Activated naive CD4-positive, alpha-beta T cell treated with anti-CD3 and anti-CD28 coated beads, Interleukin-2, amount 50 U/mL, for 72 hours (primary cell): ENCODE data around the gene EDARADD. TPM values are rescaled to one million over a fixed set of nuclear protein-coding genes. Genes with fewer than 3 reads are reported as not detected.

Experiments
- ATAC-seq, 2 donors: fragments of 150-1000 bp; cut with Tn5 transposase; 2 replicates each; pipeline ENCODE4 v1.10.0; 2021; ENCODE audit warnings: mild to moderate bottlenecking in 2 of 2, moderate library complexity in 2 of 2
- DNase-seq, 2 donors: peaks; one replicate each; pipeline ENCODE4 v3.0.0; 2021 to 2022; ENCODE audit warnings: low spot score in 2 of 2
- H3K27ac Mint-ChIP-seq, 2 donors: one replicate each; pipeline ENCODE4 v1.8.0; 2022; ENCODE audit warnings: mild to moderate bottlenecking in 2 of 2, mixed read lengths in 2 of 2
- H3K36me3 Mint-ChIP-seq, 2 donors: one replicate each; pipeline ENCODE4 v1.8.0; 2022; ENCODE audit warnings: mixed read lengths in 2 of 2
- H3K9me3 Mint-ChIP-seq, 2 donors: one replicate each; pipeline ENCODE4 v1.8.0; 2022; ENCODE audit warnings: mixed read lengths in 2 of 2
- total RNA-seq, 2 donors: library from RNA; stranded (reverse); gene quantifications; one replicate each; pipeline ENCODE4 v1.2.3, GENCODE V29; 2022

Gene EDARADD
- total RNA-seq, 2 donors from 2014 or later = 0.60 to 1.6 TPM

DNA sequence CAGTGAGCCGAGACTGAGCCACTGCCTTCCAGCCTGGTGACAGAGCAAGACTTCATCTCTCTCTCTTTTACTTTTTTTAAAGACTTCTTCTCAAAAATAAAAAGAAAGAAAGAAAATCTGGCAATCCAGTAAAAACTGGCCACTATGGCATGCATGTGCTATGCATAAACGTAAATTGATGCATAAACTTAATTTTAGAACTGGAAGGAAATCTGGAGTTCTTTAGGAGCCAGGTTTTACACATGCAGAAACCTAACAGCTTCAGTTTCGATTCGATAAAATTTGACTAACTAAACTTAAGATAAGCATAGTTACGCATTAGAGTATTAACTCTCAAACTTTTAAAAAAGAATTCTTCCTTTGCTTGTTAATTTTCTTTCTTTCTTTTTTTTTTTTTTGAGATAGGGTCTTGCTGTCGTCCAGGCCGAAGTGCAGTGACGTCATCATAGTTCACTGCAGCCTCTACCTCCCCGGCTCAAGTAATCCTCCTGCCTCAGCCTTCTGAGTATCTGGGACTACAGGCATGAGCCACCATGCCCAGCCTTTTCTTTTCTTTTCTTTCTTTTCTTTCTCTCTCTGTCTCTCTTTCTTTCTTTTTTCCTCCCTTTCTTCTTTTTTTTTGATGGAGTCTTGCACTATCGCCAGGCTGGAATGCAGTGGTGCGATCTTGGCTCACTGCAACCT is 117.8 kb downstream of the EDARADD start:
- no peaks in the 10 kb centered on the region for H3K36me3 Mint-ChIP-seq
- peaks cover 0 to 4% of the 10 kb centered on the region in 2 donors for H3K9me3 Mint-ChIP-seq
- ATAC-seq = no peak
- DNase-seq = no peak
- no peak overlapping the region for H3K27ac Mint-ChIP-seq

DNA sequence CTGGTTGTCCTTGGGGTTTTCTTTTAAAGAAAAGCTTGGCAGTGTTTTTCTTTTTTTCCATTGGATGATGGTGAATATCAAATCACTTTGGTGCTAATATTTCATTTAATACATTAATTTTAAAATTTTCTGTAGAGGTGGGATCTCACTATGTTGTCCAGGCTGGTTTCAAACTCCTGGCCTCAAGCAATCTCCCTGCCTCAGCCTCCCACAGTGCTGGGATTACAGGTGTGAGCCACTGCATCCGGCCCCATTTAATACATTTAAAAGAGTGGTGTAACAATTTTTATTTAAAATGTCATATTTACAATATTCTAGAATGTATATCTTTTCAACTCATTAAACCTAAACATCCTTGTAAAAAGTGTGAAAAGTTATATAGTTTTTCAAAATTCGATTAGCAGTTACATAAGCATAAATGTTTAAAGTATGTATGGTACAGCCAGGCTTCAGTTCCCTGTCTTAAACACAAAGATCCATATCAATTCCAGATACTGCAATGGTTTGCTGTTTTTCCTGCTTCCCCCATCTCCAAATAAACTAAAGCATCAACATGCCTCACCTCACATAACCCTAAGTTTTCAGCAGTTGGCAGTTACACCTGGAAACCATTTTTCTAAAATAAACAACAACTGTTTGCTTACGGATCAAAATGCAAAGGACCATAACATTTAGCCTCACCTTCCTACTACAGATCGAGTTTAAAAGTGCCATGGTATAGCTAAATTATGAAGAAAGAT is 120.8 kb downstream of the EDARADD start:
- Mint-ChIP-seq H3K27ac (no peak overlapping the region), H3K9me3 (no peaks in the 10 kb centered on the region), H3K36me3 (no peaks in the 10 kb centered on the region)
- DNase-seq = no peak
- no peak for ATAC-seq

DNA sequence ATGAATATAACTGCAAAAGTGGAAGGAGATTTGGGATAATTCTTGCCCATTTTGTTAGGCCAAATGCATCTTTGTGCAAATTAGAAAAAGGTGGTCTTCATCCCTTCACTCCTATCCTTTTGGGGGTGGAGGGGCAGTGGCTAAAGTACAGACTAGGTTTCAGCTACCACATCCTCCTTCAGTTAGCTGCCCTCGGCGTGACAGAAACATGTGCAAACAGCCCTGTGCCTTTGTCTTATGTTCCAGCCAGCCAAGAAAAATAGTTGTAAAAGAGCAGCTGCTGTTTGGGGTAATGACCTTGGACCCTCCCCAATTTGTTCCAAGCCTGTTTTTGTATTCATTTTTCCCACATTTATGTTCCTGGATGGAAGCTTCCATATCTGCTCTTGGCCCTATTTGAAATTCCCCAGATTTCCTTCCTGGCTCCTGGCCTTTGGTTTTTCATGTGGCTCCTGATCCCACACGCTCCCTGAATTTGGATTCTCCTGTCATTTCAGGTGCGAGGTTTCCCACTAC is 121.4 kb downstream of the EDARADD start:
- H3K36me3 Mint-ChIP-seq = no peaks in the 10 kb centered on the region
- DNase-seq (no peak), ATAC-seq (no peak)
- peak overlapping the region in 1 of 2 donors; percentile 85 for H3K27ac Mint-ChIP-seq
- peaks cover 0 to under 1% of the 10 kb centered on the region in 2 donors for H3K9me3 Mint-ChIP-seq

DNA sequence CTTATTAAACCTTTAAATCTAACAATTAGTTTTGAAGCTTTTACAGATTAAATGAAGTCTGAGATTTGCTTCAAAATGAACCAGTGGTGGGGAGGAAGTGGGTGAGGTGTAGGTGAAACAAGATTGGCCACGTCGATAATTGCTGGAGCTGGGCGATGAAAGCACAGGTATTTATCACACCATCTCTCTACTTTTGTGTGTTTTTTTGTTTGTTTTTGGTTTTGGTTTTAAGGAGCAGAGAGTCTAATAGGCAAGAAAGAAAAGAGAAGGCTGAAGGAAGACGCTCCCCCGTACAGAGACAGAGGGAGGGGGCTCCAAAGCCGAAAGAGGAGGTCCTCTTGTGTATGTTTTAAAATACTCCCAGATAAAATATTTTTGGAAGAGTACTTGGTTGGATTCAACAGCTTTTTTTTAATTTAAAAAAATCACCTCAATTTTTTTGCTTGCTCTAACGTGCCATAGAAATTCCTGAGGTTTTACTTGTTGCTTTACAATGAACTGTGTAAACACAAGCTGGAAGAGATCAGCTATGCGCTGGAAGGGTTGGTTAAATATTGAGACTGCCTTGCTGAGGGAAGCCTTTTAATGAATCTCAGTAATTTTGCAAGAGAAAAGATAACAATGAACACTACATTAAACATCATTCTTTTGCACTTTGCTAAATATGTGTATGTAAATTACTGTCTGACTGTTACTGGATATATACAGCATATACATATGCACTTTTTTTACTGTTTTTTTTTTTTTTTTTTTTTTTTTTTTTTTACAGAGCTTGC is 123.0 kb downstream of the EDARADD start:
- Mint-ChIP-seq H3K9me3 (peaks cover 0 to 10% of the 10 kb centered on the region in 2 donors), H3K27ac (peak overlapping the region in 1 of 2 donors; percentile 85), H3K36me3 (no peaks in the 10 kb centered on the region)
- ATAC-seq = peak; percentile 71 to 78
- DNase-seq = no peak

DNA sequence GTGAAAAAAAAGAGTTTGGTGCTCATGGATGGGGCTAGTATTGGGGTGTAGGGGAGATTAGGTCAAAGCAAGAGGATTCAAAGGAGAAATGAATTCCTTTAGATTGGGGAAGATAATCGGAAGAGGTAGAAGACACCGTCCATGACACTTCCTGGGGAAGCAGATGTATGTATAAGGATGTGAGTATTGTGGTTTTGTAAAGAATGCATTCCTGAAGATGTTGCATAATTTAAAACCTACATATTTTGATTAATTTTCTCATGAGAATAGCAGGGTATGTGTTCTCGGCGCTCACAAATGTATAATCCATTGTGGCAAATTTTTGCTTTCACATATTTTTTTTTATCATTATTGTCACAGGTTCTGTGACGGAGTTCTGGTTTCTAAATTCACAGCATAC is 124.2 kb downstream of the EDARADD start:
- DNase-seq (no peak), ATAC-seq (no peak)
- Mint-ChIP-seq H3K9me3 (peaks cover 0 to 10% of the 10 kb centered on the region in 2 donors), H3K27ac (no peak overlapping the region), H3K36me3 (peaks cover 0 to 4% of the 10 kb centered on the region in 2 donors)

DNA sequence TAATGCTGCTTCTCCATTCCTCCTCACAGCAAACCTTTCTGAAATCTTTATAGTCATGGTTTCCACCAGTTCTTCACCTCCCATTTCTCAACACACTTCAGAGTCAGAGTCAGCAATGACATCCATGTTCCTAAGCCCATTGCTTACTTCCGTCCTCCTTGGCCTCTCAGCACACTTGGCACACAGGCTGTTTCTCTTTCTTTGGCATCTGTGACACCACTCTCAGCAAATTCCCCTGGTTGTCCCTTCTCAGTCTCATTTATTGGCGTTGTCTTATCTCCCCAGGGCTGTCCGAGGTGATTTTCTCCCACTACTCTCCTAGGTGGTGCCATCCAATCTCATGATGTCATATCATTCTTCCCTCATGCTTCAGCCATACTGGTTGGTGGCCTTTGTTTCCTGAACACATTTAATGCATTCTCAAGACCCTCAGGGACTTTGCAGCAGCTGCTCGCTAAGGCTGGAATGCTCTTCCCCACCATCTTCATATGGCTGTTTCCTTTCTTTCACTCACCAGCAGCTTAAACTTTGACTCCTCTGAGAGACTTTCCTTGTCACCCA is 126.4 kb downstream of the EDARADD start:
- Mint-ChIP-seq H3K9me3 (peaks cover 0 to 10% of the 10 kb centered on the region in 2 donors), H3K36me3 (peaks cover 11 to 13% of the 10 kb centered on the region in 2 donors), H3K27ac (no peak overlapping the region)
- ATAC-seq (no peak), DNase-seq (no peak)

DNA sequence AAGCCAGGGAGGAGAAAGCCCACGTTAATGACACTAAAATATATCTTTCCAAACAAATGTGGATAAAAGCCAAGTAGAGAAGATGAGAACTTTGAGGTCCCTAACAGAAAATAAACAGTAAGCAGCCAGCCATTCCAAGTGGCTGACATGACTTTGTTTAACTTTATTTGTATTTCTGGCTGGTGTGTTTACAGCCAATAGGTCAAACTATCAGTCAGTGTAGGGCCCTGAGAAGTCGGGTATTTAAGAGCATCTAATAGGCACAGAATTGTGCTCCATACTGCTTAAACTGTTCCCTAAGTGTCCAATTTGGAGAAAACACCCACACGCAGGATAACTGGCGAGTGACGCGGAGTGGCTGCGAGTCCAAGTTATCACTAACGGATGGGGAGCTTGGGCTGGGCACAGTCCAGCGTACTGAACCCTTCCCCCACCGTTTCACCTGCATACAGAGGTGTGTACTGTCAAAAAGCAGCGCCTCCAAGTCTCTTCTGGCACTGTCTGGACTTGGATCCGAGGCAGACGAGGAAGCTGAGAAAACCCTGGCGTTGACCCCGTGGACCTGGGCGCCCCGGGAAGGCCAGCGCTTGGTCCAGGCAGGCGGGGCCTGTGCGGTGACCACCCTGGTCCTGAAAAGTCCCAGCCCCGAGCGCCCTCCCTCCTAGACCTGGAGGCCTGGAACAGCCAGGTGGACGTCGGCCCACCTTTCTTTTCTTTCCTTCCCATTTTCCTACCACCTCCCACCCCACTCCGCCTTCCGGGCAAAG is 129.0 kb downstream of the EDARADD start:
- DNase-seq = no peak
- Mint-ChIP-seq H3K27ac (peak overlapping the region; percentile 99 to 100), H3K9me3 (peaks cover 0 to 10% of the 10 kb centered on the region in 2 donors), H3K36me3 (peaks cover 25 to 29% of the 10 kb centered on the region in 2 donors)
- no peak for ATAC-seq

DNA sequence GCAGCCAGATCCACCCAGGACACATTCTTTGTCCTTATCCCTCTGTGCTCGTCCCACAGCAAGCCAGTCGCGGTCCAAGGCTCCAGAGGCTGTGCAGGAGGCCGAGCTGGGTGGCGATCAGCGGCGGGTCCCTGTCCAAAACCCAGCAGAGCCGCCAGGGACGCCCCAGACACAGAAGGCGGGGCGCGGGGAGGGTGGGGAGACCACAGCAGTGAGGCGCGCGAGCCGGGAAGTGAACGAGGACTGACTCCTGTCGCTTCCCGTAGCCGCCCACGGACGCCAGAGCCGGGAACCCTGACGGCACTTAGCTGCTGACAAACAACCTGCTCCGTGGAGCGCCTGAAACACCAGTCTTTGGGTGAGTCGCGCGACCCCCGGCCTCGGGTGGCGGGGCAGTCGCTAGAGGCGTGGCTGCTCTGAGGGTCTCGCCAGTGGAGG is 129.6 kb downstream of the EDARADD start, which contains the start of gene LGALS8:
Gene LGALS8 (plus strand): TSS at position 279 of the 438 bp plus-strand sequence. CDS start 2,089 bp downstream, outside the sequence.
- peak; percentile 74 to 84 for ATAC-seq
- peak; percentile 84 to 90 for DNase-seq
- peaks cover 25 to 29% of the 10 kb centered on the region in 2 donors for H3K36me3 Mint-ChIP-seq

DNA sequence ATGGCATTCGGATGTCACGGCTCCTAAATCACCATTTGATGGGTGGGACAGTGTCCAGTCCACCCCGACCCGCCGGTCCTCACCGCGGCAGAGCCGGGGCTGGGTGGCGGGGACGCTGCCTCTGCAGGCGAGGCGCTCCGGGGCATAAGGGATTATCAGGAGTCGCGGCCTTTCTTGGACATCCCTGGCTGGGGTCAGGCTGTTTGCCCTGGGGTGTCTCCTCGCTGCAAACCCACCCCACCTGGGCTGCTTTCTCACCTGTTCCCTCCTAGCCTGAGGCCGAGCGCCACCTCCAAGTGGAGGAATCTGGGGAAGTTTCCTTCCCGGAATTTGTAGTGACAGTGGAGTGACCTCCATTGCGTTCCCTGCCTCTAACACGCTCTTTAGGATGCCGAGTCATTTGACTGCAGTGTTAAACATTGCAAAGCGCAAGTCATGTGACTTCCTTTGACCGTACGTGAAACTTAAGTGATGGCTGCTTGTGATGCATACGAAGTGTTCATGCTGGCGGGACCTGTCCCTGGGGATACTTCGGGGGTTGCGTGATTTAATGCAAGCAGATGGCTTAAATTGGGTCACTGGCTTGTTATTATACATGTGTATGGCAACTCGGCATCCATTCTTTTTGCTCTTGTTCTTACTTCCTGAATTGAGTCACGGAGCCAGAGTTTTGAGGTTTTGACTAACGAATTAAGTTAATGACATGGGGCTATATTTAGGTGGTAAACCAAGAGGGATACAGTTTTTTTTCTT is 130.2 kb downstream of the EDARADD start:
- ATAC-seq = peak; percentile 90 to 91
- H3K36me3 Mint-ChIP-seq = peaks cover 25 to 29% of the 10 kb centered on the region in 2 donors
- peak; percentile 53 to 84 for DNase-seq
- H3K27ac Mint-ChIP-seq = peak overlapping the region; percentile 99 to 100
- H3K9me3 Mint-ChIP-seq = peaks cover 0 to 10% of the 10 kb centered on the region in 2 donors

More for the DNA sequence above, 129.6 kb downstream of the EDARADD start, which contains the start of gene LGALS8:
- peaks cover 0 to 10% of the 10 kb centered on the region in 2 donors for H3K9me3 Mint-ChIP-seq
- peak within 1 kb of the TSS; percentile 99 to 100 for H3K27ac Mint-ChIP-seq

DNA sequence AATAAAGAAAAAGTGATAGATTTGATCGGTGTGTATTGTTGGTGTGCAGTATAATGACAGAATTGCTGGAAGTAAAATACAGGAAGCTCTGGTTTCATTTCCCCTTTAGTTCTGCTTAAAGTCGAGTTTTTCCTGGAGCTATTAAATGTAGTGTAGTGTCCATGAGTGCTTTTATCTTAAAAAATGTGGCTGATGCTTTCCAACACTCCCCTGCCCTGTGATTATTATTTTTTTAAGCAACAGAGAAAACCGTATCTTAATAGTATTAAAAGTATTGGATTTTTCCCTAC is 130.8 kb downstream of the EDARADD start:
- Mint-ChIP-seq H3K9me3 (peaks cover 0 to 10% of the 10 kb centered on the region in 2 donors), H3K27ac (peak overlapping the region; percentile 99 to 100), H3K36me3 (peaks cover 25 to 29% of the 10 kb centered on the region in 2 donors)
- no peak for ATAC-seq
- DNase-seq = no peak

DNA sequence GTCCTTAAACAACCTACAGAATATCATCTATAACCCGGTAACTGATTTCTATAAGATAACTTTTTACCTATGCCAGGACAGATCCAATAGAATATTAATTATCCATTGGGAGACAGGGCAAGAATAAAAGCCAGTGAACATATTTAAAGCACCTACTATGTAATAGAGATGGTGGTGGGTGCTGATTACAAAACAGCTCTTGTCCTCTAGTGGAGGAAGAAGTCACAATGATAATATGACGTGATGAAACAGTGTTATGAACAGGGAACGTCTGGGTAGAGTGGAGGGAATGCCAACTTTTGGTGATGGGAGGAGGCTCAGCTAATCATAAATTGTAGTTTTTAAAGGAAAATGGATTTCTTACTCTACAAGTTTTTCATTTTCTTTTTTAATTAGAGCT is 132.0 kb downstream of the EDARADD start:
- Mint-ChIP-seq H3K27ac (peak overlapping the region in 1 of 2 donors; percentile 15), H3K36me3 (peaks cover 30 to 37% of the 10 kb centered on the region in 2 donors), H3K9me3 (peaks cover 0 to 4% of the 10 kb centered on the region in 2 donors)
- DNase-seq (no peak), ATAC-seq (no peak)

DNA sequence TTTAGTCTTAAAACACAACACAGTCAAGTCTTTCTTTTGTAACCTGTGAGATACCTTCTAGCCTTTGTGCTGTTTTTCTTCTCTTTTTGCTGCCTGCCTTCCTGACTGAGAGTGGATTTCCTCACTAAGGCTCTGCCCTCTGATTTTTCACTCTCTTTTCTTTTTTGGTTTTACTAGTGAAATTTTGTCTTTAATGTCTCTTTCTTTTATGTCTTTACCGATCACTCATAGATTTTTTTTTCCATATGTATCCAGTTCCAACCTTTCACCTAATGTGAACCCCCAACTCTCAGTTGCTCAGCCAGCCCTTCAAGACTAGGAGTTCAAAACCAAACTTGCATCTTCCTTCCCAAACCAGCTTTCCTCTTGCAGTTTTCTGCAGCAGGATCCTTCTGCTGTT is 136.2 kb downstream of the EDARADD start:
- H3K9me3 Mint-ChIP-seq = no peaks in the 10 kb centered on the region
- H3K36me3 Mint-ChIP-seq = peaks cover 17 to 48% of the 10 kb centered on the region in 2 donors
- ATAC-seq = no peak
- no peak for DNase-seq
- H3K27ac Mint-ChIP-seq = peak overlapping the region; percentile 3 to 85

DNA sequence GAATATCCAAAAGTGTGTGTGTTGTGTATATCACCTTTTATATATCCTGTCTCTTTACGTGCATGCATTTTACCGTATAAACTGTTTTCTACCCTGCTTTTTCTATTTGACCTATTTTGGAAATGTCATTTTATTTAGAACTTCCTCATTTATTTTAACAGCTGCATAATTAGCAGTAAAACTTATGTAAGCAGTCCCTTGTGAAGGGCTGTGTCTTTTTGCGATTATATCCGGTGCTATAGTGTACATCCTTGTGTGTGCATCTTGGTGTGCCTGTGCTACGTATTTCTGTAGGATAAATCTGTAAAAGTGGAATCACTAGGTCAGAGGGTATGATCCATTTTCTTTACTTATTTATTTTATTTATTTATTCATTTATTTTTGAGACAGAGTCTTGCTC is 136.9 kb downstream of the EDARADD start:
- DNase-seq (no peak), ATAC-seq (no peak)
- Mint-ChIP-seq H3K9me3 (no peaks in the 10 kb centered on the region), H3K27ac (peak overlapping the region in 1 of 2 donors; percentile 85), H3K36me3 (peaks cover 16 to 51% of the 10 kb centered on the region in 2 donors)

DNA sequence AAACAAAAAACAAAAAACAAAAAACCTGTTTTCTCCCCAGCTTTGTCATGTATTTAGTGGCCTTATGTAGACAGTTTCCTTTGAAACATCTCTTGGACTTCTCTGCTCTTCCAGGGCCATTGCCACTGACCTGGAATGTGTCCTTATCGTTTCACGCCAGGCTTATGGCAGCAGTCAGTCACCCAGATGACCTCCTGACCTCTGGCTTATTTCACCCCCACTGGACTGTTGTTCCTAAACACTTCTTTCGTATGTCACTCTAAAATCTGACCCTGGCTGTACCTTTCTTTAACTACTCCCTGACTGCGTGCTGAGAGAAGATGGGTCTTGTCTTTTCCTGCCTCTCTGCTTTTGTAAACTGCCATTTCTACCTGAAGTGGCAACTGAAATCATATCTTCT is 138.8 kb downstream of the EDARADD start:
- peaks cover 10 to 47% of the 10 kb centered on the region in 2 donors for H3K36me3 Mint-ChIP-seq
- no peaks in the 10 kb centered on the region for H3K9me3 Mint-ChIP-seq
- DNase-seq (no peak), ATAC-seq (no peak)
- H3K27ac Mint-ChIP-seq = peak overlapping the region; percentile 77 to 85

DNA sequence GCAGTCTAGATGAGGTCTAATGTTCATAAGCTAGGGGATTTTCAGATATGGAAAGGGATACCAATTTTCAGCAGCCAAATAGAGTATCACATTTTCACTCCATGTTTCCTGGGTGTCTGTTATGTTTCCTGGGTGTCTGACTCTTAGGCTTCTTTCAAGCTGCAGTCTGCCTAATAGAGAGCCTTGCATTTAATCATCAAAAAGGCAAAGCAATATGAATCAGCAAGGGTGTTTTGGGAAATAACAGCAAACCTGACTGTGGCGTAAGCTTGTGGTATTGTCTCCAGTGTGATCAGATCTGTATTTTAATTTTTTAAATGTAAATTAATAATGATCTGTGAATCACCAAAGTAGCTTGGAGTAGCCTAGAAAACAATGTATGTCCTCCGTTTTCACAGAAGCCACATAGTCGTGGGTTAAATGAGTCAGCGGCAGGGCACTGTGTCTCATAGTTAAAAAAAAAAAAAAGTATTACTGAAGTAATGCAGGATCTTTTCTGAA is 140.1 kb downstream of the EDARADD start:
- Mint-ChIP-seq H3K9me3 (no peaks in the 10 kb centered on the region), H3K36me3 (peaks cover 10 to 55% of the 10 kb centered on the region in 2 donors), H3K27ac (peak overlapping the region; percentile 77 to 85)
- ATAC-seq = peak; percentile 86 to 88
- DNase-seq = peak in 1 of 2 donors; percentile 41
